Measurements from ENCODE around the gene ATXN7L2. TPM values are rescaled to one million over a fixed set of nuclear protein-coding genes. Genes with fewer than 3 reads are reported as not detected.
A peak's percentile ranks its signal among the peaks of the same experiment; 100 is the strongest.

ATXN7L2 gene
- total and polyA plus RNA-seq, 2 donors from 2014 or later = 5.7 to 7.3 TPM

GRCh38 chr1:109530457-109531087 is 46.9 kb downstream of the ATXN7L2 start:
- Histone ChIP-seq H3K4me3 (ENCODE audit: low read length in 3 of 3) (no peak overlapping the region), H3K9me3 (ENCODE audit: control insufficient read depth in 2 of 3, insufficient read depth in 1 of 3, low read length in 3 of 3) (no peaks in the 10 kb centered on the region), H3K36me3 (ENCODE audit: control insufficient read depth in 2 of 3, insufficient read depth in 3 of 3, low read length in 3 of 3) (no peaks in the 10 kb centered on the region), H3K9ac (ENCODE audit: low read length in 3 of 3) (peak overlapping the region in 1 of 3 donors; percentile 19), H3K27me3 (ENCODE audit: control insufficient read depth, insufficient read depth, low read length) (no peaks in the 10 kb centered on the region), H3K27ac (ENCODE audit: low read depth in 2 of 2, low read length in 2 of 2) (no peak overlapping the region), H3K4me1 (ENCODE audit: control insufficient read depth in 2 of 3, insufficient read depth in 2 of 3, low read depth in 1 of 3, low read length in 3 of 3) (peaks cover 0 to 4% (median 0%) of the 10 kb centered on the region in 3 donors)
- DNase-seq = peak in 3 of 5 donors; percentile 70 to 78 (median 75)
- TF ChIP-seq, protein P1, sequence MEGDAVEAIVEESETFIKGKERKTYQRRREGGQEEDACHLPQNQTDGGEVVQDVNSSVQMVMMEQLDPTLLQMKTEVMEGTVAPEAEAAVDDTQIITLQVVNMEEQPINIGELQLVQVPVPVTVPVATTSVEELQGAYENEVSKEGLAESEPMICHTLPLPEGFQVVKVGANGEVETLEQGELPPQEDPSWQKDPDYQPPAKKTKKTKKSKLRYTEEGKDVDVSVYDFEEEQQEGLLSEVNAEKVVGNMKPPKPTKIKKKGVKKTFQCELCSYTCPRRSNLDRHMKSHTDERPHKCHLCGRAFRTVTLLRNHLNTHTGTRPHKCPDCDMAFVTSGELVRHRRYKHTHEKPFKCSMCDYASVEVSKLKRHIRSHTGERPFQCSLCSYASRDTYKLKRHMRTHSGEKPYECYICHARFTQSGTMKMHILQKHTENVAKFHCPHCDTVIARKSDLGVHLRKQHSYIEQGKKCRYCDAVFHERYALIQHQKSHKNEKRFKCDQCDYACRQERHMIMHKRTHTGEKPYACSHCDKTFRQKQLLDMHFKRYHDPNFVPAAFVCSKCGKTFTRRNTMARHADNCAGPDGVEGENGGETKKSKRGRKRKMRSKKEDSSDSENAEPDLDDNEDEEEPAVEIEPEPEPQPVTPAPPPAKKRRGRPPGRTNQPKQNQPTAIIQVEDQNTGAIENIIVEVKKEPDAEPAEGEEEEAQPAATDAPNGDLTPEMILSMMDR (IDR thresholded peaks at IDR 0.05; ENCODE audit: borderline replicate concordance, extremely low read depth, insufficient read depth) = no peak
- intact Hi-C loops (cut with DNase I) = loop anchor here (5.0 to 10.0 kb wide), 2 partner anchors 38 to 94 kb away; partner anchors contain the start of gene CYB561D1
- FAIRE-seq = no peak

GRCh38 chr1:109531380-109531779 is 47.7 kb downstream of the ATXN7L2 start:
- FAIRE-seq = no peak
- Histone ChIP-seq H3K27ac (ENCODE audit: low read depth in 2 of 2, low read length in 2 of 2) (no peak overlapping the region), H3K27me3 (ENCODE audit: control insufficient read depth, insufficient read depth, low read length) (no peaks in the 10 kb centered on the region), H3K9ac (ENCODE audit: low read length in 3 of 3) (peak overlapping the region in 1 of 3 donors; percentile 0), H3K4me1 (ENCODE audit: control insufficient read depth in 2 of 3, insufficient read depth in 2 of 3, low read depth in 1 of 3, low read length in 3 of 3) (peaks cover 0 to 4% (median 0%) of the 10 kb centered on the region in 3 donors), H3K4me3 (ENCODE audit: low read length in 3 of 3) (no peak overlapping the region), H3K9me3 (ENCODE audit: control insufficient read depth in 2 of 3, insufficient read depth in 1 of 3, low read length in 3 of 3) (no peaks in the 10 kb centered on the region), H3K36me3 (ENCODE audit: control insufficient read depth in 2 of 3, insufficient read depth in 3 of 3, low read length in 3 of 3) (no peaks in the 10 kb centered on the region)
- peak in 1 of 5 donors; percentile 38 for DNase-seq
- TF ChIP-seq, protein P1 (IDR thresholded peaks at IDR 0.05; ENCODE audit: borderline replicate concordance, extremely low read depth, insufficient read depth) = no peak
- intact Hi-C loops (cut with DNase I) = loop anchor here (5.0 to 10.0 kb wide), 2 partner anchors 39 to 93 kb away; partner anchors contain the start of gene CYB561D1

DNA sequence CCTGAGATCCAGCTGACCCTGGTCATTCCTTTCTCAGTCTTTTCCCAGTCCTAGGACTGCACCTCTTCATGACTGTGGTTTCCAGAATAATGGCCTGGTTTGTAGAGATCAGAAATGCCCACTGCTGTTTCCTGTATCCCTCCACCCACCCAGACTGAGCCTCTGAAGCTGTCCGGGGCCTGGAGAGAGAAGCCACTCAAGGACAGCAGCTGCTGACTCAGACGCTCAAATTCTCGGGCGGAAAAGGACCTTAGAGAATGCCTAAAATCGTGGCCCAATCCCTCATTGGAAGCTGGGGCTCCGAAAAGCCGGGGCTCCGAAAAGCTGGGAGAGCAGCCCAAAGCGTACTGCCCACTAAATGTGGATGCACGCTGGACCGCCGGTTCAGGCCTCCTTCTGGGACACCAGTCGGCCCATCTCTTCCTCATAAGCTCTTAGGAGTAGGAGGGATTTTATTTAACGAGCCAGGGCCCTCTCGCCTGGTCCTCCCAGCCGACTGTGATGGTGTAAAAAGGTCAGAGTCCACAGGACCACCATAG is 48.2 kb downstream of the ATXN7L2 start:
- Histone ChIP-seq H3K4me1 (ENCODE audit: control insufficient read depth in 2 of 3, insufficient read depth in 2 of 3, low read depth in 1 of 3, low read length in 3 of 3) (peaks cover 0 to 4% (median 0%) of the 10 kb centered on the region in 3 donors), H3K36me3 (ENCODE audit: control insufficient read depth in 2 of 3, insufficient read depth in 3 of 3, low read length in 3 of 3) (no peaks in the 10 kb centered on the region), H3K4me3 (ENCODE audit: low read length in 3 of 3) (no peak overlapping the region), H3K27ac (ENCODE audit: low read depth in 2 of 2, low read length in 2 of 2) (no peak overlapping the region), H3K9me3 (ENCODE audit: control insufficient read depth in 2 of 3, insufficient read depth in 1 of 3, low read length in 3 of 3) (no peaks in the 10 kb centered on the region), H3K27me3 (ENCODE audit: control insufficient read depth, insufficient read depth, low read length) (no peaks in the 10 kb centered on the region), H3K9ac (ENCODE audit: low read length in 3 of 3) (peak overlapping the region in 1 of 3 donors; percentile 0)
- FAIRE-seq (no peak), DNase-seq (peak in 1 of 5 donors; percentile 79)
- TF ChIP-seq, protein P1 (IDR thresholded peaks at IDR 0.05; ENCODE audit: borderline replicate concordance, extremely low read depth, insufficient read depth) = no peak
- intact Hi-C loops (cut with DNase I) = loop anchor here (5.0 to 10.0 kb wide), 2 partner anchors 40 to 93 kb away; partner anchors contain the start of gene CYB561D1
